GM19193 (cell line): ENCODE data around the gene NLK.

Experiments used
- POLR2A ChIP-seq: IDR thresholded peaks from 4 replicates; pipeline ENCODE4 v1.6.1; 2011; ENCODE audit not compliant: insufficient read depth, insufficient read length; ENCODE audit errors: extremely low read depth

Gene NLK

DNA sequence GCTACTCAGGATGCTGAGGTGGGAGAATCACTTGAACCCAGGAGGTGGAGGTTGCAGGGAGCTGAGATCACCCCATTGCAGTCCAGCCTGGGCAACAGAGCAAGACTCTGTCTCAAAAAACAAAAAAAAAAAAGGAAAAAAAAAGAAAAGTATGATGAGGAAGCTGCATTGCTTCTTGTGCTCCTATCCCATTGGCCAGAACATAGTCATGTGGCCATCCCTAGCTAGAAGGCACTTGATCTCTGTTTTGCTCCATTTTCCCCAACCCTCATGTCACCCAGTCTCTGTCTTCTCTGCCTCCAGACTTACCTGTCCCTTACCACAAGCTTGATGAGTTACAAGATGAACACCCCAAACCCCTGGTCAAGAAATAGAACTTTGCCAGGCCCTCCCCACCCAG is 163.8 kb downstream of the NLK start:
- TF ChIP-seq POLR2A = no peak

- TF ChIP-seq POLR2A = no peak
Measured at GRCh38 chr17:28211811-28212210, 169.3 kb downstream of the NLK start.

DNA sequence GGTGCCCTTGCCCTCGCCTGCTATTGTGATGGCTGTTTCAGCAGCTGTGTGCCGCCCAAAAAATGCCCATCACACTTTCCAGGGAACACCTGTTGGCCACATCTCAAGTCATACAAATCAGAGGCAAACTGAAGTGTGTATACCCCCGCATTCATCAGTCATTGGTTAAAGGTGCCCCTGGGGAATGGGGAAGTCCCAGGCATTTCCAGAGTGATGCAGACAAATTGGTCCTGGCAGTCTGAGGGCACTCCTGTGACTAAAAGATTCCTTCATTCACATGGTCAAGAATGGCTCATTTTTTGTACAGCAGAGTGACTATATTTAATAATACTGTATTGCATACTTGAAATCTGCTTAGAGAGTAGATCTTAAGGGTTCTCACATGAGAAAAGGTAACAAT is 173.6 kb downstream of the NLK start:
- no peak for TF ChIP-seq POLR2A

GRCh38 chr17:28216528-28216927 is 174.1 kb downstream of the NLK start:
- no peak for TF ChIP-seq POLR2A

DNA sequence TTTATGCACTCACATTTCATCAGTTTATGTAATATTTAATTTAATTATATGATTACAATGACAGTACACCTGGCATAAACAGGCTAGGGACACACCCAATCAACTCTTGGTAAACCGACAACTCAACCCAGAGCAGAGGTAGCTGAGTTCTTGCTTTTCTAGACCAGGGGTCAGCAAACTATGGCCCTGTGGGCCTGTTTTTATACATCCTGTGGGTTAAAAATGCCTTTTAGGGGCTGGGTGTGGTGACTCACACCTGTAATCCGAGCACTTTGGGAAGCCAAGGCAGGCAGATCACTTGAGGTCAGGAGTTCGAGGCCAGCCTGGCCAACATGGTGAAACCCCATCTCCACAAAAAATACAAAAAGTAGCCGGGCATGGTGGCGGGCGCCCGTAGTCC is 177.3 kb downstream of the NLK start:
- TF ChIP-seq POLR2A = no peak

DNA sequence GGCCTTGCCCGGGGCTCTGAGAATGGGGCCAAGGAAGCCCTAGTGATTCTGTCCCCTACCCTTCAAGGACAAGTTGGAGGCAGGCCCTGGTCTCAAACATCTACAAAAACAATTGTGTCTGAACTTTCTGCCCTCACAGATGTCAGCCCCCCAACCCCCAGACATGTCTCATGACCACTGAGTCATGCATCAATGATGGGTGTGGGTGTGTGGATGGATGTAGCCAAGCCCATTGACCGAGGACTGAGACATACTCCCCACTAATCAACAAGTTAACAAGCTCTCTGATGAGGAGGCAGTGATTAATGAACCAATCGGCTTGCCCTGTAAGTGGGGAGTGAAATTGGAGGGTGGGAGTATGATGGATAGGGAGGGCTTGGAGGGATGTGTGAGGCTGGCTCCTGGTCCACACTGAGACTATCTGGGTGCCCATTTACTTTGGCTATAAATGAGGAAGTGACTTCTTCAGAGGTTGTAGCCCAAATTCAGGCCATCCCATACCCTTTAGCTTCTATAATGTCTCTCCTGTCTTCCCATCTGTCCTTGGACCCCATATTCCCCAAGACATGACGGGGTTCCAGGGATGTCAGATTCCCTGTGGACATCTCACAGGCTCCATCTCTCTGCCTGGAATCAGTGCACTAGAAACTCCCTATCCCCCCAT is 179.4 kb downstream of the NLK start:
- TF ChIP-seq POLR2A = no peak

GRCh38 chr17:28225271-28225670 is 182.8 kb downstream of the NLK start:
- TF ChIP-seq POLR2A = no peak

GRCh38 chr17:28225867-28226266 is 183.4 kb downstream of the NLK start:
- TF ChIP-seq POLR2A = no peak

DNA sequence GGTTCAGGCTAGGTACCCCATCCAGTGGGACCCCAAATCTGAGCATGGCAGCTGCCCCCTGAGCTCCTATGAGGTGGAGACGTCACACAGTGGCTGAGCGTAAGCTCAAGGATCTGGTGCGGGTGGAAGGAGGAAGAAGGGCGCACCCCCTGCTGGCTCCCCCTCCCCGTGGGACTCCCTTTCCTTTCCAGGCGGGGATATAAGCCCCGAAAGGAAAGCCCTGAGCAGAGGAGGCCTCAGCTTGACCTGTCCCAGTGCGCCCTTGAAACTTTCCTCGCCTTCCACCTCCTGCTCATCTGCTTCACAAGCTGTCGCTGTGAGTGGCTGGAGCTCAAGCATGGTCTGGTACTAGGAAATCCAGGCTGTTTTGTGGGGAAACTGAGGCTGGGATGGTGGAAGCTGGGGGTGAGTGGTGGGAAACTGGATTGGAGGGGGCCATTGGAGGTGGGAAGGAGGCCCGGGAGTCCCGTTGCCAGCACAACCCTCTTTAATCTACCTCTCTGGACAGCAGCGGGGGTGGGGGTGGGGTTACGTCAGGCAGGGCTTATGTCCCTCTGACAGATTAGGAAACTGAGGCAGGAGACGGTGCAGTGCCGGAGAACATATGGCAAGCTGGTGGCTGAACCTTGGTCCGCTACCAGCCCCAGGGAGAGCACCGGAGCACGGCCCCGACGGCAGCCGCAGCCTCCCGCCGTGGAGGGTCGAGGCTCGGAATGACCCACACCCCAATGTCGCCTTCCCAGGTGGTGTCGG is 184.3 kb downstream of the NLK start:
- no peak for TF ChIP-seq POLR2A

DNA sequence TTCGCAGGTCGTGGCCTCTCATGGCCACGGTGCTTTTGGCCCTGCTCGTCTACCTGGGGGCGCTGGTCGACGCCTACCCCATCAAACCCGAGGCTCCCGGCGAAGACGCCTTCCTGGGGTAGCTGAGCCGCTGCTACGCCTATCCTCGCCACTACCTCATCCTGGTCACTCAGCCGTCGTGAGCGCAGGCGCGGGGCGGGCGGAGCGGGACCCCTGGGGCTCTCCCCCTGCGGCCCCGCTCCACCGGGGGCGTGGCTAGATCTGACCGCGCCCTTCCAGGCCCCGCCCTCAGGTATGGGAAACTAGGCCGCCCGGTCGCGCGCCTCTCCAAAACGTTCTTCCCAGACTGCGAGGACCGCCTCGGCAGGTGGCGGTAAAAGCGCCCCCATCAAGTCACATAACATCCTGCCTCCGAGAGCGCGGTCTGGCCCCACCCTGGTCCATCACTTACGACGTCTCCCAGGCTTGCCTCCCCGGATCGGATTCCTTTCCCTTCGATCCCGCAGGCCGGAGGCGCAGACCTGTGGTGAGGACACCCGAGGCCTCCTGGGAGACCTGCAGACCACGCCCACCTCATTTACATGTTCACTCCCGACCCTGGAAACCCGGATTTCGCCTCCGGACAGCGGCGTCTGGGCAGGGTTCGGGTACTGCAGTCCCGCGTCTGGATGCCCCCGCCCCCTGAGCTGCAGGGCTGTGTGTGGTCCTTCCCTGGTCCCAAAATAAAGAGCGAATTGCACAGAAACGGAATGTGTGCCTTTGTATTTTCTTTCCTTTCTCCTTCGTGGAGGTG is 185.0 kb downstream of the NLK start:
- TF ChIP-seq POLR2A = no peak

DNA sequence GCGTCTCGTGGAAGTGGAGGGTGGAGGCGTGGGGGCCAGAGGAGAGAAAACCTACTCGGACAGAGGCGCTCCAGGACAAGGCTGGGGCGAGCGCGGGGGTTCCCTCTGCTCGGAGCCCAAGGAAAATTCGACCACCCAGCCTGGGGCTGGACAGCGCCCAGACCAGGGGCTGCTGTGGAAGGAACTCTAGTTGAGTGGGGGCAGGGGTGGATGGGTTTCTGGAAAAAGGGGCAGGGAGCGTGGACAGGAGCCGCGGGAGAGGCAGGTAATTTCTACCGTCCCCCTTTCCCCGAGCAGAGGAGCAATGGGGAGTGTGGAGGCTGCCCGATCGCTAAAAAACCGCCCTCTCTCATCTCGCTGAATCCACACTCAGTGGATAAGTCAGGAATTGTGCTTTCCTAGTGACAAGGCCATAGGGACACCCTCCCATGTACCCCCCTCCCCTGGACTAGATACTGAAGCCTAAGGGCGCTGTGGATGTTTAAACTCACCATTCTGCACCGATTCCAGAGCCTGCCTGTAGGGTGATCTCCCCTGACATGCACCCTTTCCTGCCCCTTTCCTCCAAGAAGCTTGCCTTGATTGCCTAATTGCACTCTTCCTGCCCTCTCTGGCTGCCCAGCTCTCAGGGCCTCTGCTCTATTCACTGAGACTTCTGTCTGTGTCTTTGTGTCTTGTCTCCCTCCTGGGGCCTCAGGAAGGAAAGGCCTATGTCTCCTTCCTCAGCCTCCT is 185.8 kb downstream of the NLK start:
- TF ChIP-seq POLR2A = no peak

DNA sequence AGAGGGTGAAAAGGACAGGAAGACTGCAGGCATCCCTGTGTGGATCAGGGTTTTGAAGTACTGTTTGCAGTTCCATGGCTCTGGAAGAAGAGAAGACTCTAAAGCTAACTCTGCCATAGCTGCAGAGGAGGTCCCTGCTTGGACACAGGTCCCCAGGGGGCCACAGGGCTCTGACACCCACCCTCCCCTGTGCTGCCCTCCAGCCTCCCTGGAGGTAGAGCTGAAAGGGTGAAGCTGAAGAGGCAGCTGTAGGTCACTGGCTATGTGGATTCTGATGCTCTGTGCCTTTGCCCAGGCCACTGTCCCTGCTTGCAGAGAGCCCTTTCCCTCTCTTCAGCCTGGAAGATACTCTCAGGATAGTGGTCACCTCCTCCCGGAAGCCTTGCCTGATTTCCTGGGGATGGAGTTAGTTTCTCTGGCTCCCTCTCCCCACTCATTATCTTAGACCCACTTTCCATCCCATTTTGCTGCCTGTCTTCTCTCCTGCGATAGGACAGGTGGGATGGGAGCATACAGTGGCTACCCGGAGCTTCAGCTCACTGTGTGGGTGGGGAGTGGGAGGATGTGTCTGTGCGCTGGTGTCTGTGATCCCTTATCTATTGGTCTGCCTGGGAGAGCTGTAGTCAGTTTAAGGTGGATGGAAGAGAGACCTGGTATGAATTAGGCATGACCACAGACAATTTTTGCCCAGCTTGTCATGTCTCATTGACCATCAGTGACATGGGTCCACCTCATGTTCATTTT is 186.7 kb downstream of the NLK start:
- TF ChIP-seq POLR2A = no peak

GRCh38 chr17:28230011-28230410 is 187.5 kb downstream of the NLK start:
- no peak for TF ChIP-seq POLR2A

DNA sequence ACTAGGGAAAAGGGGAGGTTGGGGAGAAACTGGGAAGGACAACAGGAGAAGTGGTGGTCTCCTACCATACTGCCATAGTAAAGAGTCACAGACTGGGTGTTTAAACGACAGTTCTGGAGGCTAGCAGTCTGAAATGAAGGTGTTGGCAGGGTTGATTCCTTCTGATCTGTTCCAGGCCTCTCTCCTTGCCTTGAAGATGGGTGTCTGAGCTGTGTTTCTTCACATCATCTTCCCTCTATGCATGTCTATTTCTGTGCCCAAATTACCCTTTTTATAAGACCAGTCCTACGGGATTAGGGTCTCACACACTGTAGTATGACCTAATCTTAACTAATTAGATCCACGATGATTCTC is 196.8 kb downstream of the NLK start:
- TF ChIP-seq POLR2A = no peak
